RWPE1 (cell line): ENCODE measurements around the gene MCM10.

Experiments
- CTCF ChIA-PET: fragments of 350-600 bp; sonication (Branson Sonifier 250); formaldehyde crosslinking; extraction: SDS; loops from one replicate; lab custom pipeline; 2021; lab: Yijun Ruan, JAX
- POLR2A ChIA-PET: fragments of 400-600 bp; formaldehyde crosslinking; extraction: SDS; loops from one replicate; lab custom pipeline; 2020; ENCODE audit warnings: antibody characterized with exemption; ENCODE audit not compliant: low non-redundant PET; lab: Yijun Ruan, JAX
- DNase-seq: peaks from one replicate; pipeline ENCODE4 v3.0.0; 2012; ENCODE audit warnings: low spot score
- H3K27ac ChIP-seq: fragments of 450-650 bp; 2 replicates; pipeline ENCODE4 v1.5.1; 2017
- TF ChIP-seq, protein P1 (sequence below): fragments of 450-650 bp; conservative IDR thresholded peaks from 2 replicates; pipeline ENCODE4 v1.5.1; 2017; ENCODE audit warnings: low read depth, mild to moderate bottlenecking

The MCM10 gene

DNA sequence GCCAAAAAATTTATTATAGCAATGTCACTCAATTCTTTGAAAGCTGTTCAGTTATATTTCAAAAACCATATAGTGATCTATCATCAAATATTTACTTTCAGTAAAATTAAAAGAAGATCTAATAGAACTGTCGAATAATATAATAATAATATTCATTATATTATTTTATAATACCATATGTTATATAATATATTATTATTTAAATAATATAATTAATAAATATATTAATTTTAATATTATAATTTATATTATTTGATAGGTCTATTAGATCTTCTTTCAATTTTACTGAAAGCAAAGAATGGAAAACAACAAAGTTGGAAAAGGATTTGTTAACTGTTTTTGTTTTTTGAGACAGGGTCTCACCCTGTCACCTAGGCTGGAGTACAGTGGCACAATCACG is 95.3 kb downstream of the MCM10 start:
- H3K27ac ChIP-seq: no peak overlapping the region
- ChIA-PET CTCF (no interaction called here), POLR2A (no interaction called here)
- DNase-seq: no peak
- TF ChIP-seq, protein P1, sequence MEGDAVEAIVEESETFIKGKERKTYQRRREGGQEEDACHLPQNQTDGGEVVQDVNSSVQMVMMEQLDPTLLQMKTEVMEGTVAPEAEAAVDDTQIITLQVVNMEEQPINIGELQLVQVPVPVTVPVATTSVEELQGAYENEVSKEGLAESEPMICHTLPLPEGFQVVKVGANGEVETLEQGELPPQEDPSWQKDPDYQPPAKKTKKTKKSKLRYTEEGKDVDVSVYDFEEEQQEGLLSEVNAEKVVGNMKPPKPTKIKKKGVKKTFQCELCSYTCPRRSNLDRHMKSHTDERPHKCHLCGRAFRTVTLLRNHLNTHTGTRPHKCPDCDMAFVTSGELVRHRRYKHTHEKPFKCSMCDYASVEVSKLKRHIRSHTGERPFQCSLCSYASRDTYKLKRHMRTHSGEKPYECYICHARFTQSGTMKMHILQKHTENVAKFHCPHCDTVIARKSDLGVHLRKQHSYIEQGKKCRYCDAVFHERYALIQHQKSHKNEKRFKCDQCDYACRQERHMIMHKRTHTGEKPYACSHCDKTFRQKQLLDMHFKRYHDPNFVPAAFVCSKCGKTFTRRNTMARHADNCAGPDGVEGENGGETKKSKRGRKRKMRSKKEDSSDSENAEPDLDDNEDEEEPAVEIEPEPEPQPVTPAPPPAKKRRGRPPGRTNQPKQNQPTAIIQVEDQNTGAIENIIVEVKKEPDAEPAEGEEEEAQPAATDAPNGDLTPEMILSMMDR: no peak

DNA sequence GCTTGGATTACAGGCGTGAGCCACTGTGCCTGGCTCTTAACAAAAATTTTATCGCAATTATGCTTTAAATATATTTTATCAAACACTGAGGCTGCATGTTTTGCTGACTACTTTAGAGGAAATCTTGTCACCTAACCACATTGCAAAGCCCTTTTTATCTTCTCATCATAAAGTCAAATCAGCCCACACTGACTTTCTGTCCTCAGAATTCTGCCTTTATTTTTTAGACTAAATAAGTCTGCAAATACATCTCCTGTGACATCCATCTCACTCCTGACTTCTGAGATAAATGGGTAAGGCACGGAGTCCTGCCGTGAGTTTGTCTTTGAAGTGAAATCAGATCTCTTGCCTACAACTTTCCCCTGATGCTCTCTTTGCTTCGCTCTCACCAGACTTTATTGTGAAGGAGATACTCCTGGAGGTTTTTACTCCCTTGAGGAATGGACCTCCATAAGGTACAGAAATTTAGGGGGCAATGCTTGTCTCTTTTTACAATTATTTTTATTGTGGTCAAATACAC is 96.3 kb downstream of the MCM10 start:
- TF ChIP-seq, protein P1: no peak
- H3K27ac ChIP-seq: no peak overlapping the region
- ChIA-PET POLR2A (no interaction called here), CTCF (no interaction called here)
- no peak for DNase-seq
